Skeletal muscle satellite cell (primary cell): ENCODE measurements around the gene ERC1.
"Not testable (repeated sequence)": the region's sequence is repeated elsewhere in the genome, so short reads cannot be mapped to it uniquely, and the experiment has no call there.

Source experiments
- H3K27me3 ChIP-seq: 2 replicates; pipeline ENCODE4 v1.7.0; 2013; ENCODE audit warnings: low read length; ENCODE audit not compliant: control insufficient read depth, insufficient read depth
- H3K36me3 ChIP-seq: 2 replicates; pipeline ENCODE4 v1.7.0; 2013; ENCODE audit warnings: mild to moderate bottlenecking, control low read depth, low read length; ENCODE audit not compliant: insufficient read depth
- H3K4me1 ChIP-seq: 2 replicates; pipeline ENCODE4 v1.7.0; 2013; ENCODE audit warnings: low read length; ENCODE audit not compliant: control insufficient read depth, insufficient read depth
- H3K4me2 ChIP-seq: 2 replicates; pipeline ENCODE4 v1.7.0; 2013; ENCODE audit warnings: mild to moderate bottlenecking, low read length
- H3K4me3 ChIP-seq: 2 replicates; pipeline ENCODE4 v1.7.0; 2013; ENCODE audit warnings: low read length
- H3K9ac ChIP-seq: 2 replicates; pipeline ENCODE4 v1.7.0; 2013; ENCODE audit warnings: mild to moderate bottlenecking, low read depth, low read length, moderate library complexity
- H3K9me3 ChIP-seq: replicated peaks from 2 replicates; pipeline ENCODE4 v1.7.0; 2013; ENCODE audit warnings: mild to moderate bottlenecking, control low read depth, low read length

The ERC1 gene

GRCh38 chr12:988646-989045 lies 2.4 kb upstream of the ERC1 start:
- Histone ChIP-seq H3K36me3 (no peaks in the 10 kb centered on the region), H3K4me2 (peak overlapping the region; percentile 100), H3K27me3 (no peaks in the 10 kb centered on the region), H3K4me3 (peak overlapping the region; percentile 95), H3K9ac (peak overlapping the region; percentile 99), H3K4me1 (peaks cover 32% of the 10 kb centered on the region), H3K9me3 (no peaks in the 10 kb centered on the region)

GRCh38 chr12:989051-989450 lies 2.0 kb upstream of the ERC1 start:
- peak overlapping the region; percentile 99 for H3K9ac ChIP-seq
- no peaks in the 10 kb centered on the region for H3K36me3 ChIP-seq
- H3K9me3 ChIP-seq: no peaks in the 10 kb centered on the region
- H3K4me1 ChIP-seq: peaks cover 33% of the 10 kb centered on the region
- H3K4me2 ChIP-seq: peak overlapping the region; percentile 100
- peak overlapping the region; percentile 95 for H3K4me3 ChIP-seq
- H3K27me3 ChIP-seq: no peaks in the 10 kb centered on the region

GRCh38 chr12:989751-990660 lies 1.0 kb upstream of the ERC1 start:
- Histone ChIP-seq H3K9ac (peak overlapping the region; percentile 99), H3K36me3 (no peaks in the 10 kb centered on the region), H3K4me2 (peak overlapping the region; percentile 100), H3K4me3 (peak overlapping the region; percentile 95), H3K27me3 (no peaks in the 10 kb centered on the region), H3K4me1 (peaks cover 36% of the 10 kb centered on the region), H3K9me3 (no peaks in the 10 kb centered on the region)

- Histone ChIP-seq H3K4me3 (peak overlapping the region; percentile 95), H3K4me1 (peaks cover 43% of the 10 kb centered on the region), H3K4me2 (peak overlapping the region; percentile 89), H3K9me3 (no peaks in the 10 kb centered on the region), H3K36me3 (no peaks in the 10 kb centered on the region), H3K27me3 (no peaks in the 10 kb centered on the region), H3K9ac (peak overlapping the region; percentile 99)
Measured at GRCh38 chr12:991350-992333, 619 bp downstream of the ERC1 start.

- H3K4me3 ChIP-seq: peak overlapping the region; percentile 95
Measured at GRCh38 chr12:992647-993046, 1.6 kb downstream of the ERC1 start.

GRCh38 chr12:996881-997280 lies 5.9 kb downstream of the ERC1 start:
- no peak overlapping the region for H3K9ac ChIP-seq
- H3K27me3 ChIP-seq: no peaks in the 10 kb centered on the region
- no peak overlapping the region for H3K4me2 ChIP-seq
- H3K4me1 ChIP-seq: peaks cover 20% of the 10 kb centered on the region
- no peaks in the 10 kb centered on the region for H3K9me3 ChIP-seq
- H3K4me3 ChIP-seq: no peak overlapping the region
- no peaks in the 10 kb centered on the region for H3K36me3 ChIP-seq

More at GRCh38 chr12:992647-993046, 1.6 kb downstream of the ERC1 start:
- H3K36me3 ChIP-seq: no peaks in the 10 kb centered on the region
- peaks cover 43% of the 10 kb centered on the region for H3K4me1 ChIP-seq
- H3K4me2 ChIP-seq: peak overlapping the region; percentile 89
- H3K9ac ChIP-seq: peak overlapping the region; percentile 99
- H3K9me3 ChIP-seq: no peaks in the 10 kb centered on the region
- no peaks in the 10 kb centered on the region for H3K27me3 ChIP-seq

- no peaks in the 10 kb centered on the region for H3K9me3 ChIP-seq
- no peak overlapping the region for H3K4me2 ChIP-seq
- no peak overlapping the region for H3K4me3 ChIP-seq
- peaks cover 14% of the 10 kb centered on the region for H3K4me1 ChIP-seq
- no peak overlapping the region for H3K9ac ChIP-seq
- no peaks in the 10 kb centered on the region for H3K36me3 ChIP-seq
- no peaks in the 10 kb centered on the region for H3K27me3 ChIP-seq
Measured at GRCh38 chr12:997505-997904, 6.5 kb downstream of the ERC1 start.

GRCh38 chr12:998020-998874 lies 7.2 kb downstream of the ERC1 start:
- Histone ChIP-seq H3K9me3 (no peaks in the 10 kb centered on the region), H3K4me2 (no peak overlapping the region), H3K36me3 (no peaks in the 10 kb centered on the region), H3K27me3 (no peaks in the 10 kb centered on the region), H3K4me1 (peaks cover 11% of the 10 kb centered on the region), H3K4me3 (no peak overlapping the region), H3K9ac (no peak overlapping the region)

- H3K36me3 ChIP-seq, H3K4me2 ChIP-seq, H3K27me3 ChIP-seq, H3K9ac ChIP-seq, H3K4me3 ChIP-seq, H3K9me3 ChIP-seq, H3K4me1 ChIP-seq: not testable (repeated sequence)
Measured at GRCh38 chr12:999736-1000135, 8.7 kb downstream of the ERC1 start.

GRCh38 chr12:1001507-1001906 lies 10.5 kb downstream of the ERC1 start:
- no peak overlapping the region for H3K9ac ChIP-seq
- no peaks in the 10 kb centered on the region for H3K36me3 ChIP-seq

More at GRCh38 chr12:1001507-1001906, 10.5 kb downstream of the ERC1 start:
- Histone ChIP-seq H3K4me1 (no peaks in the 10 kb centered on the region), H3K9me3 (no peaks in the 10 kb centered on the region), H3K4me3 (no peak overlapping the region), H3K4me2 (no peak overlapping the region), H3K27me3 (no peaks in the 10 kb centered on the region)
